ENCODE results near the gene ODF2L. TPM values are rescaled to one million over a fixed set of nuclear protein-coding genes. Genes with fewer than 3 reads are reported as not detected.

ODF2L gene
- 14.2 TPM for polyA plus RNA-seq (2012; ENCODE audit: low read depth, missing spikeins)

DNA sequence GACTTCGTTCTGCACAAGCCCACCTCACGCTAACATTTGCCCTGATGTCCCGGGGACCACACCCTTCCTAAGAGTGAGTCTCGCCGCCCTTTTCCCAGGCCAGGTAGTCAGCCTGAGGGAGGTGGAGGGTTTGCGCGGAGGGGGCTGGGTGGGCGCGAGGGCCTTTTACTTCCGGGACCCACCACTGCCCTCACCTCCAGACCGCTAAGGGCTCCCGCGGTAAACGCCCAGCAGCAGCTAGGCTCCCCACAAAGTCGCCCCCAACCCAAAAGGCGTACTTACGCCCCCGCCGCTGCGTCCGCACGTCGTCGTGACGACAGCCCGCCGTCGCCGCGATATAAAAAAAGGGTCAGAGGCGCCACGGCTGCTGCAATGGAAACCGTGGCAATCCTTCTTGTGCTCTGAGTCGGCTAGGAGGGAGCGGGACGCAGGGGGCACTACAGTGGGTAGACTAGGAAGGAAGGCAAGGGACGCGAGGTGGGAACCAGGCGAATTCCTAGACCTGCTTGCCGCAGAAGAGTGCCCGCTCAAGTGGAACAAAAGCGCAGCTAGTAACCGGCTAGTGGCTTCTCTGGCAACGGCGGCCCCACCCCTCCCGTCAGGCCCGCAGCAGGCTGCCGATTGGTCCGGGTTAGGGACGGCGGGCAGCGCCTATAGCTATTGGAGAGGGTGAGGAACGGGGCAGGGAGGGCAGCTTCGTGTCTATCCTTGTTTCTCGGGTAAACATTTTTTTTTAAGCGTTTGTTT lies at the start of gene ODF2L:
Gene ODF2L (minus strand): TSS at position 573 of the 747 bp plus-strand sequence. CDS start 9,296 bp downstream, outside the sequence.
- FAIRE-seq (peak; percentile 95), DNase-seq (ENCODE audit: insufficient read length, low spot score) (peak; percentile 62)
- no peak for TF ChIP-seq SPI1 (IDR thresholded peaks at IDR 0.05; ENCODE audit: low read depth, low read length)
- peak; percentile 84 for TF ChIP-seq PAX5 (IDR thresholded peaks at IDR 0.05; ENCODE audit: insufficient read depth, low read length, severe bottlenecking)
- TF ChIP-seq POU2F2 (IDR thresholded peaks at IDR 0.05; ENCODE audit: low read depth, low read length): no peak
- TF ChIP-seq POLR2AphosphoS5 (IDR thresholded peaks at IDR 0.05; ENCODE audit: low read depth, low read length): peak; percentile 60; the same call in 1 of the 2 replicates
- TF ChIP-seq TAF1 (IDR thresholded peaks at IDR 0.05; ENCODE audit: low read depth, low read length): no peak; the same call in 1 of the 2 replicates
- TF ChIP-seq POLR2A (IDR thresholded peaks at IDR 0.05; ENCODE audit: low read depth, low read length): no peak

DNA sequence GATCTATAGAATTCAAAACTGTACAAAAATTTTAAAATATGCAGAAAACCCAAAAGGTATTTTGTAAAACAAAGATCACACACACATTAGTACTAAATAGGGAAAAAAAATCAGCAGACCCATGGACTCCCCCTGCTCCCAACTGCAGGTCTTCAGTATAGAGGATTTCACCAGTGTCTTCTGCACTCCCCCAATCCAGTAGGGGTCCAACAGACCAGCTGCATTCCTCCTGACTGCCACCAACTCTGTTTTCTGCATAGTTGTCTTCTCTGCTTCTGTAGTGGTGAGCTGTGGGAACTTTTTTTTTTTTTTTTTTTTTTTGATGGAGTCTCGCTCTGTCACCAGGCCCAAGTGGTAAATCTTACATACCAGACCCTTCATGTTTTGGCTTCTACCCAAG lies 49.8 kb upstream of the ODF2L start:
- no peak for TF ChIP-seq POLR2A (IDR thresholded peaks at IDR 0.05; ENCODE audit: low read depth, low read length)
- TF ChIP-seq POU2F2 (IDR thresholded peaks at IDR 0.05; ENCODE audit: low read depth, low read length): no peak
- no peak for TF ChIP-seq TAF1 (IDR thresholded peaks at IDR 0.05; ENCODE audit: low read depth, low read length)
- no peak for TF ChIP-seq POLR2AphosphoS5 (IDR thresholded peaks at IDR 0.05; ENCODE audit: low read depth, low read length)
- no peak for TF ChIP-seq SPI1 (IDR thresholded peaks at IDR 0.05; ENCODE audit: low read depth, low read length)
- no peak for TF ChIP-seq PAX5 (IDR thresholded peaks at IDR 0.05; ENCODE audit: insufficient read depth, low read length, severe bottlenecking)
- FAIRE-seq: no peak
- no peak for DNase-seq (ENCODE audit: insufficient read length, low spot score)

GRCh38 chr1:86441997-86442396 lies 45.9 kb upstream of the ODF2L start:
- DNase-seq (ENCODE audit: insufficient read length, low spot score) (no peak), FAIRE-seq (no peak)
- TF ChIP-seq SPI1 (IDR thresholded peaks at IDR 0.05; ENCODE audit: low read depth, low read length): no peak
- no peak for TF ChIP-seq POLR2A (IDR thresholded peaks at IDR 0.05; ENCODE audit: low read depth, low read length)
- no peak for TF ChIP-seq PAX5 (IDR thresholded peaks at IDR 0.05; ENCODE audit: insufficient read depth, low read length, severe bottlenecking)
- no peak for TF ChIP-seq POLR2AphosphoS5 (IDR thresholded peaks at IDR 0.05; ENCODE audit: low read depth, low read length)
- no peak for TF ChIP-seq TAF1 (IDR thresholded peaks at IDR 0.05; ENCODE audit: low read depth, low read length)
- TF ChIP-seq POU2F2 (IDR thresholded peaks at IDR 0.05; ENCODE audit: low read depth, low read length): no peak

GRCh38 chr1:86441581-86441980 lies 45.5 kb upstream of the ODF2L start:
- DNase-seq (ENCODE audit: insufficient read length, low spot score): no peak
- peak; percentile 63 for TF ChIP-seq SPI1 (IDR thresholded peaks at IDR 0.05; ENCODE audit: low read depth, low read length)
- no peak for TF ChIP-seq PAX5 (IDR thresholded peaks at IDR 0.05; ENCODE audit: insufficient read depth, low read length, severe bottlenecking)
- peak; percentile 20 for FAIRE-seq

GRCh38 chr1:86436041-86436440 lies 39.9 kb upstream of the ODF2L start:
- FAIRE-seq (no peak), DNase-seq (ENCODE audit: insufficient read length, low spot score) (no peak)
- no peak for TF ChIP-seq POLR2A (IDR thresholded peaks at IDR 0.05; ENCODE audit: low read depth, low read length)

DNA sequence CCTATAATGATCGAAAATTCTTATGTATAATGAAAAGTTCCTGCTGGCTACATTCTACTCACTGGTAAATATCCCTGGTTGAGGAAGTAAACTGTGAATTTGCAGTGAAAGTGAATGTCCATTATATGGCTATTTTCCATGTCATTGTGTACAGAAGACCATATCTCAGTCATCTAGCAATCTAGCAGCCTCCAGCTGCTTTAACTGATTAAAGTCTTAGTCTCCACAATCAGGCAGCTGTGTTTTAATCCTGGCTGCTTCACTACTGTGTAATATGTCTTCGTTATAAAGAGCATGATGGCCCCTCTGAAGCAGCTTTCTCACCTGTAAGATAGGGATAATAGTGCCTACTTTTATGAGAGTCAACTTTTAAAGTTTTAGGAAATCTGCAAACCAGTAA lies 39.2 kb upstream of the ODF2L start:
- TF ChIP-seq SPI1 (IDR thresholded peaks at IDR 0.05; ENCODE audit: low read depth, low read length): no peak
- FAIRE-seq: no peak

GRCh38 chr1:86434059-86434458 lies 37.9 kb upstream of the ODF2L start:
- DNase-seq (ENCODE audit: insufficient read length, low spot score): no peak
- FAIRE-seq: no peak
- TF ChIP-seq PAX5 (IDR thresholded peaks at IDR 0.05; ENCODE audit: insufficient read depth, low read length, severe bottlenecking): no peak
- no peak for TF ChIP-seq SPI1 (IDR thresholded peaks at IDR 0.05; ENCODE audit: low read depth, low read length)
- TF ChIP-seq POLR2AphosphoS5 (IDR thresholded peaks at IDR 0.05; ENCODE audit: low read depth, low read length): no peak
- no peak for TF ChIP-seq POLR2A (IDR thresholded peaks at IDR 0.05; ENCODE audit: low read depth, low read length)
- no peak for TF ChIP-seq POU2F2 (IDR thresholded peaks at IDR 0.05; ENCODE audit: low read depth, low read length)
- no peak for TF ChIP-seq TAF1 (IDR thresholded peaks at IDR 0.05; ENCODE audit: low read depth, low read length)

More for the DNA sequence above, 39.2 kb upstream of the ODF2L start:
- no peak for DNase-seq (ENCODE audit: insufficient read length, low spot score)

- TF ChIP-seq POLR2A (IDR thresholded peaks at IDR 0.05; ENCODE audit: low read depth, low read length): no peak
- no peak for TF ChIP-seq PAX5 (IDR thresholded peaks at IDR 0.05; ENCODE audit: insufficient read depth, low read length, severe bottlenecking)
- no peak for TF ChIP-seq TAF1 (IDR thresholded peaks at IDR 0.05; ENCODE audit: low read depth, low read length)
- no peak for TF ChIP-seq POU2F2 (IDR thresholded peaks at IDR 0.05; ENCODE audit: low read depth, low read length)
- TF ChIP-seq POLR2AphosphoS5 (IDR thresholded peaks at IDR 0.05; ENCODE audit: low read depth, low read length): no peak
- TF ChIP-seq SPI1 (IDR thresholded peaks at IDR 0.05; ENCODE audit: low read depth, low read length): no peak
- DNase-seq (ENCODE audit: insufficient read length, low spot score) (no peak), FAIRE-seq (no peak)
These were observed 34.3 kb upstream of the ODF2L start for GRCh38 chr1:86430376-86430775.

DNA sequence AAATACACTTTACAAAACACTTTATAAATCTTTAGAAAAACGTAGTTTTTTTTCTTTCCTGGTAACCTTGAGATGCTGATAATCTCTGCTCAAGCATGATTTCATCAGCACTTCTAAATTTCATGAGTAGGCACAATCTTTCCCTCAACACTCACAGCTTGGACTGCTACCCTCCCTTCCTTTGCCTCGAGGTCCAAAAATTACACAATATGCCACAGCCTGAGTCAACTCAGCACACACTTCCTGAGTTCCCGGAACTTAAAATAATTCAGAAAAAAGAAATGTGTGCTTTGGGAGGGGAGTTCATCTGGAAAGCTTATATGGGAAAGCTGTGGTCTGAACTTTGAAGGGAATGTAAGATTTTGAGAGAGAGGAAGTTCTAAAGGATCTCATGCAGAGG lies 33.7 kb upstream of the ODF2L start:
- DNase-seq (ENCODE audit: insufficient read length, low spot score) (no peak), FAIRE-seq (no peak)
- TF ChIP-seq PAX5 (IDR thresholded peaks at IDR 0.05; ENCODE audit: insufficient read depth, low read length, severe bottlenecking) (no peak), SPI1 (IDR thresholded peaks at IDR 0.05; ENCODE audit: low read depth, low read length) (0 out of 2 replicates have a peak, but pooled peaks have one; percentile 30)

GRCh38 chr1:86429122-86429725 lies 33.1 kb upstream of the ODF2L start:
- FAIRE-seq (peak; percentile 43), DNase-seq (ENCODE audit: insufficient read length, low spot score) (no peak)
- TF ChIP-seq POLR2AphosphoS5 (IDR thresholded peaks at IDR 0.05; ENCODE audit: low read depth, low read length): no peak
- no peak for TF ChIP-seq POLR2A (IDR thresholded peaks at IDR 0.05; ENCODE audit: low read depth, low read length)
- no peak for TF ChIP-seq TAF1 (IDR thresholded peaks at IDR 0.05; ENCODE audit: low read depth, low read length)
- TF ChIP-seq POU2F2 (IDR thresholded peaks at IDR 0.05; ENCODE audit: low read depth, low read length): no peak
- TF ChIP-seq SPI1 (IDR thresholded peaks at IDR 0.05; ENCODE audit: low read depth, low read length): no peak
- no peak for TF ChIP-seq PAX5 (IDR thresholded peaks at IDR 0.05; ENCODE audit: insufficient read depth, low read length, severe bottlenecking)
